IPS-NIHi7 (cell line): ENCODE results near the gene YWHAH.
"Not testable (repeated sequence)": the region's sequence is repeated elsewhere in the genome, so short reads cannot be mapped to it uniquely, and the experiment has no call there.

Source experiments
- DNase-seq: peaks from one replicate; pipeline ENCODE4 v3.0.0; 2012; ENCODE audit warnings: mixed read lengths; ENCODE audit errors: extremely low spot score

Gene YWHAH

DNA sequence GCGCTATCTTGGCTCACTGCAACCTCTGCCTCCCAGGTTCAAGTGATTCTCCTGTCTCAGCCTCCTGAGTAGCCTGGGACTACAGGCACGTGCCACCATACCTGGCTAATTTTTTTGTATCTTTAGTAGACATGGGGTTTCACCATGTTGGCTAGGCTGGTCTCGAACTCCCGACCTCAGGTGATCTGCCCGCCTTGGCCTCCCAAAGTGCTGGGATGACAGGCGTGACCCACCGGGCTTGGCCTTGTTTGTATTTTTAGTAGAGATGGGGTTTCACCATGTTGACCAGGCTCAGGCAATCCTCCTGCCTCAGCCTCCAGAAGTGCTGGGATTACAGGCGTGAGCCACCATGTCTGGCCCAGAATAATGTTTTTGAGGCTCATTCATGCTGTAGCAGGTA, 37.6 kb downstream of the YWHAH start:
- DNase-seq, result not testable (repeated sequence)

DNA sequence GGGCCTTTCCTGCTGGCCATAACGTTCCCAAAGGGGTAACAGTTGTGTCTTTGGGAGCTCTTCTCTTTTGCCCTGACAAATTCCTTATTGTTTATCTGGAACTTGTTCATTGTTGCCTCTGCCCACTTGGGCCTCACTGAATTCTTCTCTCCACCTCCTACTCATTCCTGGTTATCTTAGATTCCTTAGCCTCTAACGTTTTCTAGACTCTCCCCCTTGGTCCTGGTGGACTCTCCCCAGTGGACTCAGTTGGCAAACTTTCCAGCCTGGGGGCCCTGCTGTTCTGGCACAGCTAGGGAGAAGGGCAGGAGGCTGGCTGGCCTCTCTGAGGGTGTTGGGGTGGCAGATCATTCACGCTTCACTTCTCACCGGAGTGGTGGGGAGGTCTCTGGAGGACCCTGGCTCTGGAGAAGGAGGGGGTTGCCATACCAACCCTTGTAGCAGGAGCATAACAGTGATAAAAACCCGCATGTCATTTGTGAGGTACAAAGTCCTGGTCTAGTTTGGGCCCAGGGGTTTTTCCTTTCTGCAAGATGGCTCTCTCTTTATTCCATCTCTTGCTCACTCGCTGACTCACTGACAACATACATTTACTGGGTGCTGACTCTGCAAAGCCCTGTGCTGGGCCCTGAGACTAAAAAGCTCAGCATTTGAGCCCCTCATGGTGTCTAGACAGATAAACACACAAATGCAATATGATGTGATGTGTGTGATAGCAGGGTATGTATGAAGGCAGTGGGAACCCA, 39.7 kb downstream of the YWHAH start:
- no peak for DNase-seq

DNA sequence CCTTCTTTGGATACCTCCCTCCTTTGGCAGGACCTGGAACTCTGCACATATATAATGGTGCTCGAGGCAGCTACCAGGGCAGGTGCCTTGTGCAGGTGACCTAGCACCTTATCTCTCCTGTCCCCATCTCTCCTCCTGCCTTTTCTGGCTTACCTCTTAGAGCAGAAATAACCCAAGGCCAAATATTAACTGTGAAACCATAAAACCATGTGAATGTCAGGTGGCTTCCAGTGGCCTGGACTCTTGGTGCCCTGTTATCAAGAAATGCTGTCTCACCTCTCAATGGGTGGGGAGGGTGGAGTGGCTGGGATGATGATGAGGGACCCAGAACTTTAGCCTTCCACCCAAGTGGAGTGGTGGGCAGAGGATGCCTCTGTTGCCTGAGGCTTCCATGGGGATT, 42.9 kb downstream of the YWHAH start:
- DNase-seq, result no peak

DNA sequence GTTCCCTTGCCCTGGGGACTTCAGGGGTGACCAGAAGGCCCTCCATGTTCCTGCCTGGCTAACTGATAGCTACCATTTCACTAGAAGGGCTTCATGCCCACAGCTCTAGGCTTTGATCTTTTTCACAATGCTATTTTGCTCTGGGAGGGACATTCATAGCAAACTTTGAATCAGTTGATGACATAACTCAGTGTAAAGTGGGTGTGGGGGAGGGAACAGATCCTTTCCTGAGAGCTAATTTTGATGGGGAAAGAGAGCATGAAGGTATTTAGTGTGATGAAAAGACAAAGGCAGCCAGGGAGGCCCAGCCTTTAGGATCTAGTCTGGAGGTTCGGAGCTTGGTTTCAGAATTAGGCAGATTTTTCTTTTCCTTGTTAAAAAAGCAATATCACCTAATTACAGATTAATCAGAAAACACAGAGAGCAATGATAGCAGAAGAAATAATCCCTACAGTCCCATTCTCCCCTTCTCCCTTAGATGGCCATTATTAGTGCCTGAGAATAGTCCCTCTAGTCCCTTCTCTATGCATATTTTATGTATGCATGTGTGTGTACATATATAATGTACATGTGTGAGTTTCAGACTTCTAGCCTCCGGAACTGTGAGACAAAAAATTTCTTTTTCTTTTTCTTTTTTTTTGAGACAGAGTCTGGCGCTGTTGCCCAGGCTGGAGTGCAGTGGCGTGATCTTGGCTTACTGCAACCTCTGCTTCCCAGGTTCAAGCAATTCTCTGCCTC, 46.9 kb downstream of the YWHAH start:
- DNase-seq, result no peak

DNA sequence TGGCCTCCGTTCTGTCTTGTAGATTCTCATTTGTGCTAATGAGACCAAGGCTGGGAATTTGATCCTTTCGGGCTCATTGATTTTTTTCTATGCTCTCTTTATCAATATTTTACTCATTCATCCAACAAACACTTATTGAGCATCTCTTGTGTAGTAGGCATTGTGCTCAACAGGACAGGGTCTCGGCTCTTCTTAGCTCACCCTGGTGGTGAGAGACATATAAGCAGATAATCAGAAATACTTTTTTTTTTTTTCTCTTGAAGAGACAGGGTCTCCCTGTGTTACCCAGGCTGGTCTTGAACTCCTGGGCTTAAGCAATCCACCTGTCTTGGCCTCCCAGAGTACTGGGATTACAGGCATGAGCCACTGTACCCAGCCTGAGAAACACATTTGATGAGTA, 50.7 kb downstream of the YWHAH start:
- DNase-seq, result peak; percentile 31

DNA sequence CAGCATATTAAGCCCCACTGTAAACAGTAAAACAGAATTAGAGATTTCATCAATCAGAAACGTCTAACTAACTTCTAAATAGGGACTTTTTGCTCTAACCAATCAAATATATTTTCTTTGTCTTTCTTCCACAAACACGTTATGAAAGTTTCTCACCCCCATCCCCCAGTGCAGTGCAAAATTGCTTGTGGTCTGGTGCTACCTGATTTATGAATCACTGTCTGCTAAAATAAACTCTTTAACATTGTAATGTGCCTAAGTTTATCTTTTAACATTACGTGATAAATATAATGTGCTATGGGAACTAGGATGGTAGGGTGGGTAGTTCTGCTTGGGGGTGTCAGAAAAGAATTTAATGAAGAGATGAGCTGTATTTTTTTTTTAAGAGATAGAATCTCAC, 51.5 kb downstream of the YWHAH start:
- DNase-seq, result no peak

DNA sequence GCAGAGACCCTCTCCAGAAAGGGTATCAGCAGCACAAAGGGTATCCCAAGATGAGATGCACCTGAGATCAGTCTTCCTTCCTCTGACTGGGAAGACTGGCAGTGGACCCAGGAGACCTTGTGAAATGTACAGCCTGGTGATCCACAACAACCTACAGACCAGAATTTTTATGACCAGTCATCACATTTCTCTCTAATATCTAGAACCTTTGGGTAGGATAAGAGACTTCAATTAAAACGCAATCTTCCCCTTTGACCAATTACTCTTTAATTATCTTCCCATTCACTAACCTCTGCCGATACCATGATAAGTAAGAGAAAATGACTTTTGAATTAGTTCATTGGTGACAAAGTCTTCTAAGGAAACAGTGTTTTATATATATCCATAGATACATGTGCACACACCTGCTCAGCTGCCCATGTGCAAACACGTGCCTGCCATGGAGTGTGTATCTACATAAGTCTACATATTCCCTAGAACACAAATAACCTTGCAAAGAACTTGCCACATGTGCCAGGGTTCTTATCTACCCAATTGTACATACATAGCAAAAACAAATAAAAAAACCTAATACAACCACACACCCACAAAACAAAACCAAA, 54.5 kb downstream of the YWHAH start:
- DNase-seq, result no peak

DNA sequence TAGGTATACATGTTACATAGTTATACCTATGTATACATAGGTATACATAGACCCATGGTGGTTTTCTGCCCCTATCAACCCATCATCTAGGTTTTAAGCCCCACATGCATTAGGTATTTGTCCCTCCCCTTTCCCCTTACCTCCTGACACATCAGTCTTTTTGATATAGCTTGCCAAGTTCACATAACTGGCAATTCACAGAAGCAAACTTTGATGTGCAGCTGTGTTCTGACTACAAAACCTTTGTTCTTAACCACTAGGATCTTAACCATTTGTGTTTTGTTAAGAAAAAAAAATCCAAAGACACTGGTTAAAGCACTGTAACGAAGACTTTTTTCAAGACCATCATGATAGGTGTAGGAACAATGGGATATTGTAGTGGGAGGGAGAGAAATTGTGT, 55.8 kb downstream of the YWHAH start:
- no peak for DNase-seq

DNA sequence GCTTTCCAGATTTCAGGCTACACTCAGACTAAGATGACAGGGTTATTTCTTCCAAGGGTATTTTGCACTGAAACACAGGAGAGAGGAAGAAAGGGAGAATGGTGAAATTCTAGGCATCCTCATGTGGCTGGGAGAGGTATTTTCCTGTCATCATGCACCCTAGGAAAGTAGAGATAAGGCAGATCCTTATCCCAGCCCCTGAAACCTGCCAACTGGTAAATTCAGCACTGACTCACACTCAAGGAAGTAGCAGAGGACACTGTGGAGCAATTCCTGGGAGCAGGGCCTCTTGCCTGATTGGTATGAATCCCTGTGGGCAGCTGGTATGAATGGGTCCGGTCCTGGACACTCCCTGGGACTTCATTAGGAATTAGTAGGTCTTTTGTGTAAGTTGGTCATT, 61.1 kb downstream of the YWHAH start:
- DNase-seq, result no peak
